Activated naive CD4-positive, alpha-beta T cell treated with anti-CD3 and anti-CD28 coated beads for 36 hours (primary cell): ENCODE results near the gene RNF213. TPM values are rescaled to one million over a fixed set of nuclear protein-coding genes. Genes with fewer than 3 reads are reported as not detected.
"Not testable (repeated sequence)": the region's sequence is repeated elsewhere in the genome, so short reads cannot be mapped to it uniquely, and the experiment has no call there.

ENCODE experiments used
- CTCF ChIA-PET: fragments of 350-600 bp; sonication (Branson Sonifier 250); formaldehyde crosslinking; loops from one replicate; lab custom pipeline; 2021; ENCODE audit warnings: antibody characterized with exemption; lab: Charles Lee
- DNase-seq: peaks from one replicate; pipeline ENCODE4 v3.0.0-alpha.2; 2020
- H3K27ac Mint-ChIP-seq: one replicate; pipeline ENCODE4 v1.8.0; 2021; ENCODE audit warnings: mild to moderate bottlenecking, mixed read lengths
- H3K27me3 Mint-ChIP-seq: one replicate; pipeline ENCODE4 v1.8.0; 2021; ENCODE audit warnings: low read depth, mixed read lengths
- H3K36me3 Mint-ChIP-seq: one replicate; pipeline ENCODE4 v1.8.0; 2021; ENCODE audit warnings: low read depth, mixed read lengths
- H3K4me1 Mint-ChIP-seq: one replicate; pipeline ENCODE4 v1.8.0; 2021; ENCODE audit warnings: low read depth, mixed read lengths
- H3K4me3 Mint-ChIP-seq: one replicate; pipeline ENCODE4 v1.8.0; 2021; ENCODE audit warnings: mild to moderate bottlenecking, moderate library complexity, mixed read lengths
- H3K9me3 Mint-ChIP-seq: one replicate; pipeline ENCODE4 v1.8.0; 2021; ENCODE audit warnings: mixed read lengths
- intact Hi-C: fragments of 100-400 bp; cut with micrococcal nuclease; formaldehyde crosslinking; loops from one replicate; pipeline ENCODE4 v1.15.1; 2023
- total RNA-seq, 2 experiments: library from RNA; stranded (reverse); gene quantifications; one replicate each; pipeline ENCODE4 v1.2.3, GENCODE V29; 2021

Gene RNF213
- total RNA-seq, 2 experiments from 2014 or later = 234 to 250 TPM

- H3K9me3 Mint-ChIP-seq = no peaks in the 10 kb centered on the region
- DNase-seq = no peak
- H3K27me3 Mint-ChIP-seq = no peaks in the 10 kb centered on the region
- CTCF ChIA-PET = interaction anchor here (0.8 kb wide), 1 partner anchor 10 kb away, joined by 3 read pairs; no protein-coding TSS in a partner anchor
- H3K4me3 Mint-ChIP-seq = no peak overlapping the region
- H3K4me1 Mint-ChIP-seq = peaks cover 14% of the 10 kb centered on the region
- intact Hi-C loops = no loop called here
- peaks cover 68% of the 10 kb centered on the region for H3K36me3 Mint-ChIP-seq
- H3K27ac Mint-ChIP-seq = peak overlapping the region; percentile 61
Measured at GRCh38 chr17:80308692-80309517, 48.3 kb downstream of the RNF213 start.

GRCh38 chr17:80311216-80311827, 50.7 kb downstream of the RNF213 start:
- Mint-ChIP-seq H3K27ac (no peak overlapping the region), H3K36me3 (peaks cover 56% of the 10 kb centered on the region), H3K4me1 (peaks cover 14% of the 10 kb centered on the region), H3K9me3 (no peaks in the 10 kb centered on the region), H3K27me3 (no peaks in the 10 kb centered on the region), H3K4me3 (no peak overlapping the region)
- CTCF ChIA-PET = no interaction called here
- no peak for DNase-seq
- intact Hi-C loops = no loop called here

GRCh38 chr17:80312621-80313135, 52.0 kb downstream of the RNF213 start:
- Mint-ChIP-seq H3K9me3 (no peaks in the 10 kb centered on the region), H3K4me1 (peaks cover 12% of the 10 kb centered on the region), H3K27me3 (no peaks in the 10 kb centered on the region), H3K4me3 (no peak overlapping the region), H3K27ac (no peak overlapping the region), H3K36me3 (peaks cover 62% of the 10 kb centered on the region)
- CTCF ChIA-PET = no interaction called here
- intact Hi-C loops = no loop called here
- DNase-seq = no peak

GRCh38 chr17:80313160-80313829, 52.6 kb downstream of the RNF213 start:
- Mint-ChIP-seq H3K9me3 (no peaks in the 10 kb centered on the region), H3K36me3 (peaks cover 62% of the 10 kb centered on the region), H3K27me3 (no peaks in the 10 kb centered on the region), H3K4me3 (no peak overlapping the region), H3K27ac (peak overlapping the region; percentile 30), H3K4me1 (peaks cover 9% of the 10 kb centered on the region)
- intact Hi-C loops = no loop called here
- no peak for DNase-seq
- CTCF ChIA-PET = no interaction called here

- H3K4me3 Mint-ChIP-seq, H3K27ac Mint-ChIP-seq, H3K4me1 Mint-ChIP-seq, H3K27me3 Mint-ChIP-seq, intact Hi-C loops, CTCF ChIA-PET, DNase-seq, H3K9me3 Mint-ChIP-seq: not testable (repeated sequence)
- peaks cover 59% of the 10 kb centered on the region for H3K36me3 Mint-ChIP-seq
Measured at GRCh38 chr17:80313946-80314345, 53.3 kb downstream of the RNF213 start.

GRCh38 chr17:80315517-80316182, 55.0 kb downstream of the RNF213 start:
- CTCF ChIA-PET = no interaction called here
- H3K4me1 Mint-ChIP-seq = no peaks in the 10 kb centered on the region
- peaks cover 2% of the 10 kb centered on the region for H3K9me3 Mint-ChIP-seq
- DNase-seq = no peak
- no peak overlapping the region for H3K4me3 Mint-ChIP-seq
- peaks cover 59% of the 10 kb centered on the region for H3K36me3 Mint-ChIP-seq
- intact Hi-C loops = no loop called here
- no peaks in the 10 kb centered on the region for H3K27me3 Mint-ChIP-seq
- H3K27ac Mint-ChIP-seq = no peak overlapping the region

GRCh38 chr17:80316431-80316830, 55.8 kb downstream of the RNF213 start:
- intact Hi-C loops = no loop called here
- CTCF ChIA-PET = no interaction called here
- H3K27me3 Mint-ChIP-seq = no peaks in the 10 kb centered on the region
- peaks cover 2% of the 10 kb centered on the region for H3K9me3 Mint-ChIP-seq
- H3K27ac Mint-ChIP-seq = no peak overlapping the region
- H3K4me1 Mint-ChIP-seq = no peaks in the 10 kb centered on the region
- no peak overlapping the region for H3K4me3 Mint-ChIP-seq
- DNase-seq = no peak
- H3K36me3 Mint-ChIP-seq = peaks cover 61% of the 10 kb centered on the region

- DNase-seq = no peak
Measured at GRCh38 chr17:80316927-80317705, 56.5 kb downstream of the RNF213 start.

GRCh38 chr17:80317706-80317980, 57.0 kb downstream of the RNF213 start:
- no peak for DNase-seq
- peaks cover 2% of the 10 kb centered on the region for H3K9me3 Mint-ChIP-seq
- CTCF ChIA-PET = no interaction called here

More at GRCh38 chr17:80316927-80317705, 56.5 kb downstream of the RNF213 start:
- Mint-ChIP-seq H3K27me3 (no peaks in the 10 kb centered on the region), H3K27ac (no peak overlapping the region), H3K4me1 (no peaks in the 10 kb centered on the region), H3K4me3 (no peak overlapping the region), H3K9me3 (peaks cover 2% of the 10 kb centered on the region), H3K36me3 (peaks cover 60% of the 10 kb centered on the region)
- intact Hi-C loops = no loop called here
- CTCF ChIA-PET = no interaction called here

GRCh38 chr17:80318166-80318565, 57.5 kb downstream of the RNF213 start:
- Mint-ChIP-seq H3K4me1 (no peaks in the 10 kb centered on the region), H3K27me3 (no peaks in the 10 kb centered on the region), H3K36me3 (peaks cover 64% of the 10 kb centered on the region), H3K9me3 (peaks cover 2% of the 10 kb centered on the region), H3K4me3 (no peak overlapping the region), H3K27ac (no peak overlapping the region)
- DNase-seq = no peak
- CTCF ChIA-PET = no interaction called here
- intact Hi-C loops = no loop called here

More at GRCh38 chr17:80317706-80317980, 57.0 kb downstream of the RNF213 start:
- H3K4me1 Mint-ChIP-seq = no peaks in the 10 kb centered on the region
- H3K36me3 Mint-ChIP-seq = peaks cover 64% of the 10 kb centered on the region
- H3K4me3 Mint-ChIP-seq = no peak overlapping the region
- H3K27ac Mint-ChIP-seq = no peak overlapping the region
- intact Hi-C loops = no loop called here
- H3K27me3 Mint-ChIP-seq = no peaks in the 10 kb centered on the region

GRCh38 chr17:80319262-80319998, 58.8 kb downstream of the RNF213 start:
- Mint-ChIP-seq H3K27ac (no peak overlapping the region), H3K36me3 (peaks cover 67% of the 10 kb centered on the region), H3K27me3 (no peaks in the 10 kb centered on the region), H3K9me3 (peaks cover 2% of the 10 kb centered on the region), H3K4me3 (no peak overlapping the region), H3K4me1 (no peaks in the 10 kb centered on the region)
- CTCF ChIA-PET = interaction anchor here (1.2 kb wide), 1 partner anchor 128 kb away, joined by 4 read pairs; no protein-coding TSS in a partner anchor
- DNase-seq = no peak
- intact Hi-C loops = no loop called here
